Activated CD8-positive, alpha-beta T cell treated with anti-CD3 and anti-CD28 coated beads, Interleukin-2, amount 10 ng/mL, durations not matched to agents 7 days and 5 days (primary cell): ENCODE data around the gene ERBIN. TPM values are rescaled to one million over a fixed set of nuclear protein-coding genes. Genes with fewer than 3 reads are reported as not detected.
"Not testable (repeated sequence)": the region's sequence is repeated elsewhere in the genome, so short reads cannot be mapped to it uniquely, and the experiment has no call there.

Experiments used
- ATAC-seq: fragments of 150-1000 bp; cut with Tn5 transposase; one replicate; pipeline ENCODE4 v1.10.0; 2021; ENCODE audit warnings: moderate library complexity
- CTCF ChIA-PET: fragments of 350-600 bp; sonication (Branson Sonifier 250); formaldehyde crosslinking; loops from one replicate; lab custom pipeline; 2021; ENCODE audit warnings: antibody characterized with exemption; lab: Charles Lee
- POLR2A ChIA-PET: fragments of 350-600 bp; sonication (Branson Sonifier 250); formaldehyde crosslinking; loops from one replicate; lab custom pipeline; 2021; ENCODE audit warnings: antibody characterized with exemption; lab: Charles Lee
- DNase-seq: peaks from one replicate; pipeline ENCODE4 v3.0.0-alpha.2; 2020
- H3K27ac Mint-ChIP-seq: one replicate; pipeline ENCODE4 v1.8.0; 2021; ENCODE audit warnings: mild to moderate bottlenecking, mixed read lengths
- H3K27me3 Mint-ChIP-seq: one replicate; pipeline ENCODE4 v1.8.0; 2021; ENCODE audit warnings: low read depth, mixed read lengths
- H3K36me3 Mint-ChIP-seq: one replicate; pipeline ENCODE4 v1.8.0; 2021; ENCODE audit warnings: low read depth, mixed read lengths
- H3K4me1 Mint-ChIP-seq: one replicate; pipeline ENCODE4 v1.8.0; 2021; ENCODE audit warnings: low read depth, mixed read lengths
- H3K4me3 Mint-ChIP-seq: one replicate; pipeline ENCODE4 v1.8.0; 2021; ENCODE audit warnings: mild to moderate bottlenecking, mixed read lengths
- H3K9me3 Mint-ChIP-seq: one replicate; pipeline ENCODE4 v1.8.0; 2022; ENCODE audit warnings: mixed read lengths; ENCODE audit not compliant: insufficient read depth
- total RNA-seq, 2 experiments: library from RNA; stranded (reverse); gene quantifications; one replicate each; pipeline ENCODE4 v1.2.3, GENCODE V29; 2021

Gene ERBIN
- total RNA-seq, 2 experiments from 2014 or later, result 44.8 to 46.9 TPM

DNA sequence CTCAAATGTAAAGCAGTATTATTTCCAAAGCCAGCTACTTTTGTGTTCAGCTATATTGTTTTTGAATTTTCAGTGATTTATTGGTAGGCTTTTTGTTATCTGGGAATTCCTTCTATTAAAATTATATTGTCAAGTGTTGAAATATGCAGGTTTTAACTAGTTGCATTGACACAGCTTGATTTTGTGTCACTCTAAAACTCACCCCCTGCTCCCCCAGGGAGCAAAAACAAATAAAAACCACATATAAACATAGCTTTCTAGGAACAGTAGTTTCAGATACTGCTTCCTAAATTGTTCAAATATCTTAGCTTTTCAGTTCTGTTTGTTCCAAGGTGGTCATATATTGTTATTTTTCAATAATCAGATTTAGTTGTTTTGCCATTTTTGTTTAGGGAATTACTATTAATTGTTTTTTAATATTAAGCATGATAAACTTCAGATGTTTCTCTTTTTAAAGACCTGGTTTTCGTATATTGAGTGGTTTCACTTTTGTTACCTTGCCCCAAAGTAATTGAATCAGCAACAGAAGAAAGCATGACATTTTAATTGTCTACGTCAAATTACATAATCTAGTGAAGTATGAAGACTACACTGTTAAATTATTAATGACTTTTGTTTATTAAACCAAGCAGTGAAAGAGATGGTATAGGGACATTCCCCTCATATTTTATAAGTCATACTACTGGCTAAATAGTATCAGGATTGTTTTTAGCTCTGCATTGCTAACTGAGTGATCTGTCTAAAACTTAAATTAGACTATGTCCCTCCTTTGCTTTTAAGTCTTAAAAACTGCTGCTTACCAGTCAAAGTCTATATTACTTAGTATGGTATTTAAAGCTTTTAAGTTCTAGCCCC lies 43.4 kb downstream of the ERBIN start:
- peaks cover 34% of the 10 kb centered on the region for H3K4me1 Mint-ChIP-seq
- CTCF ChIA-PET, result interaction anchor here (0.9 to 1.4 kb wide), 2 partner anchors 44 to 209 kb away, joined by 3 to 4 read pairs; partner anchors contain the start of gene ERBIN
- H3K36me3 Mint-ChIP-seq, result peaks cover 24% of the 10 kb centered on the region
- H3K9me3 Mint-ChIP-seq, result no peaks in the 10 kb centered on the region
- H3K27me3 Mint-ChIP-seq, result no peaks in the 10 kb centered on the region
- no peak for DNase-seq
- H3K4me3 Mint-ChIP-seq, result peak overlapping the region; percentile 28
- POLR2A ChIA-PET, result interaction anchor here (1.3 kb wide), 1 partner anchor 43 kb away, joined by 5 read pairs; the partner anchor contains the start of gene ERBIN
- ATAC-seq, result no peak
- H3K27ac Mint-ChIP-seq, result no peak overlapping the region

- H3K27ac Mint-ChIP-seq, result no peak overlapping the region
- H3K27me3 Mint-ChIP-seq, result no peaks in the 10 kb centered on the region
- DNase-seq (no peak), ATAC-seq (no peak)
- POLR2A ChIA-PET, result no interaction called here
- peaks cover 32% of the 10 kb centered on the region for H3K4me1 Mint-ChIP-seq
- peaks cover 25% of the 10 kb centered on the region for H3K36me3 Mint-ChIP-seq
- H3K9me3 Mint-ChIP-seq, result no peaks in the 10 kb centered on the region
- CTCF ChIA-PET, result interaction anchor here (1.4 kb wide), 1 partner anchor 210 kb away, joined by 4 read pairs; no protein-coding TSS in a partner anchor
- no peak overlapping the region for H3K4me3 Mint-ChIP-seq
Observed at GRCh38 chr5:65970481-65971367, 44.3 kb downstream of the ERBIN start.

GRCh38 chr5:65971643-65972042 lies 45.3 kb downstream of the ERBIN start:
- H3K27me3 Mint-ChIP-seq, result no peaks in the 10 kb centered on the region
- H3K27ac Mint-ChIP-seq, result no peak overlapping the region
- CTCF ChIA-PET, result no interaction called here
- H3K4me1 Mint-ChIP-seq, result peaks cover 32% of the 10 kb centered on the region
- ATAC-seq (no peak), DNase-seq (no peak)
- H3K4me3 Mint-ChIP-seq, result no peak overlapping the region
- POLR2A ChIA-PET, result no interaction called here
- peaks cover 28% of the 10 kb centered on the region for H3K36me3 Mint-ChIP-seq
- H3K9me3 Mint-ChIP-seq, result no peaks in the 10 kb centered on the region

DNA sequence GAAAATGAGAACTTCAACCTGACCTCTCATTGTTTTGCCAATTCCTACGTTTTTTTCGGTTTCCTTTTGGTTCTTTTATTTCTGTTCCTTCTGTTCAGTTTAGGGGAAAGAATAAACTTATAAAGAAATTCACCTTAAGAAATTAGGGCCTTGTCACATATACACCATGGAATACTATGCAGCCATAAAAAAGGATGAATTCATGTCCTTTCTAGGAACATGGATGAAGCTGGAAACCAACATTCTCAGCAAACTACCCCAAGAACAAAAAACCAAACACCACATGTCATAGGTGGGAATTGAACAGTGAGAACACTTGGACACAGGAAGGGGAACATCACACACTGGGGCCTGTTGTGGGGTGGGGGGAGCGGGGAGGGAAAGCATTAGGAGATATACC lies 46.5 kb downstream of the ERBIN start:
- H3K36me3 Mint-ChIP-seq, result peaks cover 24% of the 10 kb centered on the region
- POLR2A ChIA-PET, H3K27ac Mint-ChIP-seq: not testable (repeated sequence)

GRCh38 chr5:65978251-65978650 lies 51.9 kb downstream of the ERBIN start:
- peaks cover 11% of the 10 kb centered on the region for H3K4me1 Mint-ChIP-seq
- no peak overlapping the region for H3K27ac Mint-ChIP-seq
- ATAC-seq, result no peak
- DNase-seq, result no peak
- H3K36me3 Mint-ChIP-seq, result peaks cover 26% of the 10 kb centered on the region
- H3K4me3 Mint-ChIP-seq, result no peak overlapping the region
- no peaks in the 10 kb centered on the region for H3K27me3 Mint-ChIP-seq
- H3K9me3 Mint-ChIP-seq, result peaks cover 3% of the 10 kb centered on the region
- ChIA-PET POLR2A (no interaction called here), CTCF (interaction anchor here (1.1 kb wide), 1 partner anchor 403 kb away, joined by 3 read pairs; no protein-coding TSS in a partner anchor)

More for the DNA sequence above, 46.5 kb downstream of the ERBIN start:
- H3K4me1 Mint-ChIP-seq, result peaks cover 25% of the 10 kb centered on the region
- ATAC-seq, DNase-seq, H3K9me3 Mint-ChIP-seq, H3K4me3 Mint-ChIP-seq, H3K27me3 Mint-ChIP-seq, CTCF ChIA-PET: not testable (repeated sequence)

DNA sequence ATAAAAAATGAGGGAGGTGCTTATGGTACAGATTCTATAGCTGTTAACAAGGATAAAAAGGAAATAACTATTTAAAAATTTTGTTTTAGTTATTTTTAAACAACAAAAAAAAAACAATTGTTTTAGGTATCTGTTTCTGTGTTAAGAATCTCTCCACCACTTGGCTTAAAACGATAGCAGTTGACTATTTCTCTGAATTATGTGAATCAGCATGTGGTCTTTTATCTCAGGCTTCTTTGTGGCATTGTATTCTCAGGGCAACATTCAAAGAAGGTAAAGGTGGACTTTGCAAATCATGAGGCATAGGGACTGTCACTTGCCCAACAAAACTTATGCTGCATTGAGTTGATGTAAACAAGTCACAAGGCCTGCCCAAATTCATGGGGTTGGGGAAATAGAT lies 55.2 kb downstream of the ERBIN start:
- Mint-ChIP-seq H3K27ac (no peak overlapping the region), H3K27me3 (no peaks in the 10 kb centered on the region), H3K9me3 (peaks cover 3% of the 10 kb centered on the region), H3K4me3 (no peak overlapping the region), H3K4me1 (peaks cover 7% of the 10 kb centered on the region), H3K36me3 (peaks cover 11% of the 10 kb centered on the region)
- ChIA-PET POLR2A (no interaction called here), CTCF (no interaction called here)
- no peak for ATAC-seq
- DNase-seq, result no peak

- POLR2A ChIA-PET, result no interaction called here
- H3K4me1 Mint-ChIP-seq, result peaks cover 7% of the 10 kb centered on the region
- H3K36me3 Mint-ChIP-seq, result peaks cover 11% of the 10 kb centered on the region
- H3K9me3 Mint-ChIP-seq, result peaks cover 3% of the 10 kb centered on the region
- H3K27ac Mint-ChIP-seq, result no peak overlapping the region
- no peak overlapping the region for H3K4me3 Mint-ChIP-seq
- no peaks in the 10 kb centered on the region for H3K27me3 Mint-ChIP-seq
- ATAC-seq (no peak), DNase-seq (no peak)
- CTCF ChIA-PET, result no interaction called here
Observed at GRCh38 chr5:65981969-65982619, 55.7 kb downstream of the ERBIN start.

GRCh38 chr5:65982635-65983034 lies 56.3 kb downstream of the ERBIN start:
- no peak for ATAC-seq
- Mint-ChIP-seq H3K27me3 (no peaks in the 10 kb centered on the region), H3K4me1 (peaks cover 7% of the 10 kb centered on the region), H3K27ac (no peak overlapping the region), H3K36me3 (peaks cover 11% of the 10 kb centered on the region), H3K9me3 (peaks cover 3% of the 10 kb centered on the region), H3K4me3 (no peak overlapping the region)
- CTCF ChIA-PET, result no interaction called here
- no peak for DNase-seq
- POLR2A ChIA-PET, result no interaction called here

DNA sequence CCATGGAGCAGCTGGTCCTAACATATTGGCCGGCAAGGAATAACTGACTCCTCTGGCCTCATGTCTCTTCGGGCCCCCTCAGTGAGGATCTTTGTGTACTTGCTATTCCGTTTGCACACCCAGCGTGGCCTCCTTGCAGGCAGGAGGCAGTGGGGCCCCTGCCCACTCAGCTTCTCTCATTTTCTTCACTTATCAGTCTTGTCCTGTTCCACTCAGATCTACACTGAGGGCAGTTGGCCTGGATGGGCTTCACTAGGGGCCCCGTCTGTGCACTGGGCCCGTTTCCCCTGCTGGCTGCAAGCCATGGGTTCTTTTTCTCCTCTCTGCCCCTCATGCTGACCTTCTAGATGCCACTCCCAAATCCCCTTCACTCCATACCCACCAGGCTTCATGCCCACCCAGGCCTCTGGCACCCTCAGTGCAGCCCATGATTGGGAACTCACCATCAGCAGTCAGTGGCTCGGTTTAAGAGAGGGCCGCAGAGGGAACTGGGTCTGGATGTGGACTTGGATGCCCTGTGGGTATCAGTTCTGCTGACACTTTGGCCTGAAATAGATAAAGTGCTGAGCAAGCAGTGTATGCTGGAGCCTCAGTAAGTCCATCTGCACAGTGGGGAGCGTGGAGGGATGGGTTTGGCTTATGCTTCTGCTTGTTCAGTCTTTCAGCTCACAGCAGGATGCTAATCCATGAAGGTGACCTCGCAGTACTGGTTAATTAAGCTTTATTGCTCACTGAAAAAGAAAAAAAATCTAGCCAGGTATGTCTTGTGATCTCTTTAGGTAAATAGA lies 57.9 kb downstream of the ERBIN start:
- Mint-ChIP-seq H3K4me3 (no peak overlapping the region), H3K27me3 (no peaks in the 10 kb centered on the region), H3K27ac (no peak overlapping the region), H3K36me3 (peaks cover 6% of the 10 kb centered on the region), H3K4me1 (peaks cover 7% of the 10 kb centered on the region), H3K9me3 (no peaks in the 10 kb centered on the region)
- DNase-seq (no peak), ATAC-seq (no peak)
- CTCF ChIA-PET, result no interaction called here
- POLR2A ChIA-PET, result no interaction called here

- DNase-seq (no peak), ATAC-seq (no peak)
- ChIA-PET CTCF (interaction anchor here (1.2 kb wide), 1 partner anchor 195 kb away, joined by 3 read pairs; no protein-coding TSS in a partner anchor), POLR2A (interaction anchor here (0.5 kb wide), 1 partner anchor 306 kb away, joined by 3 read pairs; no protein-coding TSS in a partner anchor)
- Mint-ChIP-seq H3K27ac (no peak overlapping the region), H3K36me3 (peaks cover 7% of the 10 kb centered on the region), H3K9me3 (no peaks in the 10 kb centered on the region), H3K4me3 (no peak overlapping the region), H3K27me3 (no peaks in the 10 kb centered on the region), H3K4me1 (peaks cover 4% of the 10 kb centered on the region)
Observed at GRCh38 chr5:65986050-65986451, 59.7 kb downstream of the ERBIN start.

- peaks cover 4% of the 10 kb centered on the region for H3K36me3 Mint-ChIP-seq
- no peak overlapping the region for H3K27ac Mint-ChIP-seq
- no peak overlapping the region for H3K4me3 Mint-ChIP-seq
- no peak for DNase-seq
- no peaks in the 10 kb centered on the region for H3K27me3 Mint-ChIP-seq
- H3K9me3 Mint-ChIP-seq, result no peaks in the 10 kb centered on the region
- ChIA-PET POLR2A (no interaction called here), CTCF (interaction anchor here (1.2 kb wide), 1 partner anchor 194 kb away, joined by 3 read pairs; no protein-coding TSS in a partner anchor)
- peaks cover 1% of the 10 kb centered on the region for H3K4me1 Mint-ChIP-seq
- no peak for ATAC-seq
Observed at GRCh38 chr5:65986796-65987195, 60.4 kb downstream of the ERBIN start.
